Endodermal cell (in vitro differentiated cells): ENCODE results near the gene C17orf50. TPM values are rescaled to one million over a fixed set of nuclear protein-coding genes. Genes with fewer than 3 reads are reported as not detected.
A peak's percentile ranks its signal among the peaks of the same experiment; 100 is the strongest.

ENCODE experiments used
- DNase-seq: peaks from one replicate; pipeline ENCODE4 v3.0.0-alpha.2; 2017
- H3K27ac ChIP-seq: 2 replicates; pipeline ENCODE4 v1.5.1; 2013; ENCODE audit warnings: mild to moderate bottlenecking, low read depth, low read length, moderate library complexity
- H3K27me3 ChIP-seq: 2 replicates; pipeline ENCODE4 v1.6.1; 2013; ENCODE audit warnings: mild to moderate bottlenecking, low read length, moderate library complexity; ENCODE audit not compliant: insufficient read depth, control insufficient read depth, poor library complexity, severe bottlenecking
- H3K36me3 ChIP-seq: 2 replicates; pipeline ENCODE4 v1.7.0; 2013; ENCODE audit warnings: mild to moderate bottlenecking, low read length, moderate library complexity; ENCODE audit not compliant: control insufficient read depth, insufficient read depth
- H3K4me1 ChIP-seq: one replicate; pipeline ENCODE4 v1.7.0; 2013; ENCODE audit warnings: low read length; ENCODE audit not compliant: control insufficient read depth, insufficient read depth
- H3K4me3 ChIP-seq: 2 replicates; pipeline ENCODE4 v1.5.1; 2013; ENCODE audit warnings: mild to moderate bottlenecking, low read length, moderate library complexity
- H3K9ac ChIP-seq: 2 replicates; pipeline ENCODE4 v1.6.1; 2013; ENCODE audit warnings: mild to moderate bottlenecking, low read length, moderate library complexity; ENCODE audit not compliant: poor library complexity, severe bottlenecking; ENCODE audit errors: extremely low read depth
- H3K9me3 ChIP-seq: 2 replicates; pipeline ENCODE4 v1.6.1; 2013; ENCODE audit warnings: mild to moderate bottlenecking, low read length, moderate library complexity; ENCODE audit not compliant: control insufficient read depth
- H3K27ac Mint-ChIP-seq: 2 replicates; pipeline ENCODE4 v1.8.0; 2020; ENCODE audit warnings: mixed read lengths
- H3K27me3 Mint-ChIP-seq: 2 replicates; pipeline ENCODE4 v1.8.0; 2021; ENCODE audit warnings: mild to moderate bottlenecking, mixed read lengths; ENCODE audit not compliant: insufficient read depth
- H3K36me3 Mint-ChIP-seq: 2 replicates; pipeline ENCODE4 v1.8.0; 2020; ENCODE audit warnings: low read depth, mixed read lengths
- H3K4me1 Mint-ChIP-seq: 2 replicates; pipeline ENCODE4 v1.8.0; 2020; ENCODE audit warnings: mixed read lengths
- H3K4me3 Mint-ChIP-seq: 2 replicates; pipeline ENCODE4 v1.8.0; 2020; ENCODE audit warnings: mild to moderate bottlenecking, moderate library complexity, mixed read lengths
- H3K9me3 Mint-ChIP-seq: 2 replicates; pipeline ENCODE4 v1.8.0; 2020; ENCODE audit warnings: mild to moderate bottlenecking, mixed read lengths
- WGBS, 2 experiments: methylation state at CpG; one replicate each; pipeline versions ENCODE4 v1.1.5 to v1.1.7; 2013; ENCODE audit warnings: missing lambda C conversion rate in 2 of 2, mixed read lengths in 1 of 2; ENCODE audit not compliant: insufficient coverage in 1 of 2, insufficient read length in 1 of 2; 5-methylcytosine and 5-hydroxymethylcytosine counted together
- total RNA-seq, 2 donors: library from RNA; stranded (reverse); fragmentation: NEBNext Ultra II Directional in 1 of 2; extraction: Animal tissue kit (Norgen Biotek cat#: 25700) in 1 of 2; gene quantifications; 2 replicates in 1 of 2; 3 replicates in 1 of 2; pipeline ENCODE4 v1.2.1, GENCODE V29; 2021
- TF ChIP-seq, protein P1 (sequence below): fragments of 200-600 bp; sonication (generic); conservative IDR thresholded peaks from 2 replicates; pipeline ENCODE4 v1.5.0; 2021; ENCODE audit warnings: antibody characterized with exemption, mild to moderate bottlenecking

Gene C17orf50
- total RNA-seq, 2 donors from 2014 or later, result not detected

DNA sequence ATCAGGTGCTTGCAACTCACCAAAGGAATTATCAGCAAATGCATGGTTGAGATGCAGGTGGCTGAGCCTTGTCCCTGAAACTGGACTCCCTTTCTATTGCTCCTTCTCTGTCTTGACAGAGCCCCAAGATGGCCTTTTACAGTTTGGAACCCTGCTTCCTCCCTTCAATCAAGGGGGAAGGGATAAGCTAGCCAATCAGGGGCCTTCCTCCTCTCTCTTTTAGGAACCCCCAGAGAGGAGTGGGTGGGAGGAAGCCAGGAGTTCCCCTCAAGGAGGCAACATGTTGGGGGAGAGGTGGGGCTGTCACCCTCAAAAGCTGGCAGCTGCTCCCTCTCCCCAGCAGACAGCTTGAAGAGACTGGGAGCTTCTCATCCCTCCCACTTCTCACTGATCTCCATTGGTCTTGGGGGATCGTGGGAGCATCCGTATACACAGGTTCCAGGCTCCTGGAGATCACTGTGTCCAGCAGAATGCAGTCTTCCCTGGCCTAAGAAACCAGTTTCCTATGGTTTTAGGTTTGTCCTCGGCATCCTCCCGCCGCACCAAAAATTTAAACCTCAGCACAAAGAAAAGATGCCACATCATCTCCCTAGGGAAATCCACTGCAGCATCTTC is 22.1 kb upstream of the C17orf50 start:
- H3K4me3 ChIP-seq, result no peak overlapping the region
- H3K27ac ChIP-seq, result no peak overlapping the region
- Mint-ChIP-seq H3K27me3 (peaks cover 71% of the 10 kb centered on the region), H3K36me3 (peaks cover 4% of the 10 kb centered on the region), H3K27ac (no peak overlapping the region), H3K4me3 (no peak overlapping the region), H3K4me1 (peaks cover 3% of the 10 kb centered on the region), H3K9me3 (peaks cover 4% of the 10 kb centered on the region)
- peaks cover 56% of the 10 kb centered on the region for H3K27me3 ChIP-seq
- no peaks in the 10 kb centered on the region for H3K9me3 ChIP-seq
- DNase-seq, result no peak
- no peak overlapping the region for H3K9ac ChIP-seq
- TF ChIP-seq, protein P1, sequence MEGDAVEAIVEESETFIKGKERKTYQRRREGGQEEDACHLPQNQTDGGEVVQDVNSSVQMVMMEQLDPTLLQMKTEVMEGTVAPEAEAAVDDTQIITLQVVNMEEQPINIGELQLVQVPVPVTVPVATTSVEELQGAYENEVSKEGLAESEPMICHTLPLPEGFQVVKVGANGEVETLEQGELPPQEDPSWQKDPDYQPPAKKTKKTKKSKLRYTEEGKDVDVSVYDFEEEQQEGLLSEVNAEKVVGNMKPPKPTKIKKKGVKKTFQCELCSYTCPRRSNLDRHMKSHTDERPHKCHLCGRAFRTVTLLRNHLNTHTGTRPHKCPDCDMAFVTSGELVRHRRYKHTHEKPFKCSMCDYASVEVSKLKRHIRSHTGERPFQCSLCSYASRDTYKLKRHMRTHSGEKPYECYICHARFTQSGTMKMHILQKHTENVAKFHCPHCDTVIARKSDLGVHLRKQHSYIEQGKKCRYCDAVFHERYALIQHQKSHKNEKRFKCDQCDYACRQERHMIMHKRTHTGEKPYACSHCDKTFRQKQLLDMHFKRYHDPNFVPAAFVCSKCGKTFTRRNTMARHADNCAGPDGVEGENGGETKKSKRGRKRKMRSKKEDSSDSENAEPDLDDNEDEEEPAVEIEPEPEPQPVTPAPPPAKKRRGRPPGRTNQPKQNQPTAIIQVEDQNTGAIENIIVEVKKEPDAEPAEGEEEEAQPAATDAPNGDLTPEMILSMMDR, result no peak
- H3K36me3 ChIP-seq, result peaks cover 4% of the 10 kb centered on the region
- WGBS, 2 experiments, result 92 to 95% methylated on average over 3 to 5 of the region's 5 CpGs
- no peaks in the 10 kb centered on the region for H3K4me1 ChIP-seq

DNA sequence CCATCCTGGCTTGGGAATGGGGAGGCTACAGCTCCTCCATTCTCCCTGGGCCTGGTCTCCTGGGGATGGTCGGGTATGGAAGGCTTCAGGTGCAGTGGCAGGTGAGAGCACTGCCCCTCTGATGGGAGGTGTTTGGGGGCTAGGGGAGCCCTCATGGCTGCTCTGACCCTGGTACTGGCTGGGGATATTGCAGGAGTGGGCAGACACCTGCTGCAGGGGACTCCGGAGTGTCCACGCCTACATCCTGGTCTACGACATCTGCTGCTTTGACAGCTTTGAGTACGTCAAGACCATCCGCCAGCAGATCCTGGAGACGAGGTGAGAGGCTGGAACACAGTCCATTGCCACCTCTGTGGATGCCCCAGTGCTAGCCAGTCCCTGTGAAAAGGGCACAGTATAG is 20.5 kb upstream of the C17orf50 start:
- H3K27ac ChIP-seq, result no peak overlapping the region
- DNase-seq, result no peak
- Mint-ChIP-seq H3K4me1 (peaks cover 3% of the 10 kb centered on the region), H3K36me3 (peaks cover 4% of the 10 kb centered on the region), H3K9me3 (peaks cover 4% of the 10 kb centered on the region), H3K27me3 (peaks cover 72% of the 10 kb centered on the region), H3K4me3 (no peak overlapping the region), H3K27ac (no peak overlapping the region)
- no peaks in the 10 kb centered on the region for H3K36me3 ChIP-seq
- peaks cover 57% of the 10 kb centered on the region for H3K27me3 ChIP-seq
- TF ChIP-seq, protein P1, result no peak
- H3K9me3 ChIP-seq, result no peaks in the 10 kb centered on the region
- H3K4me3 ChIP-seq, result no peak overlapping the region
- H3K4me1 ChIP-seq, result no peaks in the 10 kb centered on the region
- 94 to 100% methylated on average over 5 to 7 of the region's 7 CpGs for WGBS, 2 experiments
- no peak overlapping the region for H3K9ac ChIP-seq

DNA sequence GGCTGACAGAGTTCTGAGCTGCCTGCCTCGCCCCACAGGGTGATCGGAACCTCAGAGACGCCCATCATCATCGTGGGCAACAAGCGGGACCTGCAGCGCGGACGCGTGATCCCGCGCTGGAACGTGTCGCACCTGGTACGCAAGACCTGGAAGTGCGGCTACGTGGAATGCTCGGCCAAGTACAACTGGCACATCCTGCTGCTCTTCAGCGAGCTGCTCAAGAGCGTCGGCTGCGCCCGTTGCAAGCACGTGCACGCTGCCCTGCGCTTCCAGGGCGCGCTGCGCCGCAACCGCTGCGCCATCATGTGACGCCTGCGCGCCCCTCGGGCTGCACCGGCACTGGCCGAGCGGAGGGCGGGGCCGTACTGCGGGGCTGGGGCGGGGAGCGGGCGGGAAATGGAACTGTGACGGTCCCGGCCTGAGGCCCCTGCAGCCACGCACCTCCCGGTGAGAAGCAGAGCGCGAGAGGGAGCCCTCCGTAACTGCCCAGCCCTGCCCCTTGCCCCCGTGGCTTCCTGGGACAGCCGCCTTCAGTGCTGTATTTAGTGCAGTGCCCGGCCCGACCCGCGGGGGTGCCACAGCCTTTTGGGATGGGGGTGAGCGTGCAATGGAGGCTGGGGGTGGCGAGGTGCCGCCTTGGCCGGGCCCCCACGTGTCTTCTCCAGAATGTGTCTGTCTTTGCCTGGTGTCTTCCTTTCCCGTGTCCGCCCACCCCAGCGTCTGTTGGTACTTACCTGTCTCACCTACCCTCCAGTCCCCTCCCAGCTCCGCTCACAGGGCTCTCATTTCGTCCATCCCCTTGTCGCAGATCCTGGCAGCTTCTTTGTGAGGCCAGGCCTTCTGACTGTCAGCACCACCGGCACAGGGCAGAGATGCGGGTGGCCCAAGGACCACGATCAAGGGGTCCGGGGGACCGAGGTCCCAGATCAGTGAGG is 19.4 kb upstream of the C17orf50 start:
- Mint-ChIP-seq H3K36me3 (peaks cover 4% of the 10 kb centered on the region), H3K4me3 (peak overlapping the region; percentile 39), H3K27me3 (peaks cover 70% of the 10 kb centered on the region), H3K9me3 (peaks cover 4% of the 10 kb centered on the region), H3K27ac (no peak overlapping the region), H3K4me1 (peaks cover 3% of the 10 kb centered on the region)
- Histone ChIP-seq H3K9ac (no peak overlapping the region), H3K4me1 (no peaks in the 10 kb centered on the region), H3K27me3 (peaks cover 57% of the 10 kb centered on the region), H3K4me3 (no peak overlapping the region), H3K27ac (no peak overlapping the region), H3K9me3 (no peaks in the 10 kb centered on the region), H3K36me3 (no peaks in the 10 kb centered on the region)
- 33 to 65% methylated on average over 23 to 73 of the region's 73 CpGs for WGBS, 2 experiments
- TF ChIP-seq, protein P1, result peak; percentile 57
- peak; percentile 86 for DNase-seq
